Neural cell (in vitro differentiated cells): ENCODE data around the gene MBD5. TPM values are rescaled to one million over a fixed set of nuclear protein-coding genes. Genes with fewer than 3 reads are reported as not detected.

Experiments
- H2AFZ ChIP-seq: fragments of 200-600, 300-800 bp; sonication (generic), shearing (Covaris generic); 2 replicates; pipeline ENCODE4 v1.6.0; 2014; ENCODE audit warnings: low read depth, mild to moderate bottlenecking, antibody characterized with exemption, low read length, moderate library complexity
- H3F3A ChIP-seq: fragments of 200-600 bp; shearing (Covaris generic); 2 replicates; pipeline ENCODE4 v1.6.1; 2016; ENCODE audit warnings: mild to moderate bottlenecking, moderate library complexity, mixed read lengths, antibody characterized with exemption, low read length; ENCODE audit not compliant: insufficient read depth, poor library complexity, severe bottlenecking
- H3K27ac ChIP-seq: fragments of 200-600, 300-800 bp; sonication (generic), shearing (Covaris generic); 2 replicates; pipeline ENCODE4 v1.5.1; 2014; ENCODE audit warnings: mild to moderate bottlenecking, low read length, moderate library complexity
- H3K27me3 ChIP-seq: fragments of 300-800, 200-600 bp; sonication (generic), shearing (Covaris generic); 2 replicates; pipeline ENCODE4 v1.6.0; 2014; ENCODE audit warnings: mild to moderate bottlenecking, low read depth, low read length, moderate library complexity; ENCODE audit not compliant: insufficient read depth
- H3K36me3 ChIP-seq: fragments of 300-800, 200-600 bp; sonication (generic), shearing (Covaris generic); 2 replicates; pipeline ENCODE4 v1.5.1; 2014; ENCODE audit warnings: mild to moderate bottlenecking, antibody characterized with exemption, low read length, moderate library complexity; ENCODE audit not compliant: insufficient read depth
- H3K4me2 ChIP-seq: fragments of 300-800, 200-600 bp; sonication (generic), shearing (Covaris generic); 2 replicates; pipeline ENCODE4 v1.6.0; 2014; ENCODE audit warnings: mild to moderate bottlenecking, low read length
- H3K4me3 ChIP-seq: fragments of 300-800, 200-600 bp; sonication (generic), shearing (Covaris generic); 2 replicates; pipeline ENCODE4 v1.5.1; 2014; ENCODE audit warnings: mild to moderate bottlenecking, low read length, moderate library complexity
- H3K79me2 ChIP-seq: fragments of 200-600 bp; shearing (Covaris generic); replicated peaks from 2 replicates; pipeline ENCODE4 v1.6.0; 2014; ENCODE audit warnings: mild to moderate bottlenecking, low read length, moderate library complexity; ENCODE audit not compliant: insufficient read depth
- H3K9ac ChIP-seq: fragments of 300-800, 200-600 bp; sonication (generic), shearing (Covaris generic); 2 replicates; pipeline ENCODE4 v1.6.1; 2016; ENCODE audit warnings: mild to moderate bottlenecking, low read length, mixed read lengths
- H3K9me2 ChIP-seq: fragments of 200-600 bp; shearing (Covaris generic); 2 replicates; pipeline ENCODE4 v1.6.1; 2016; ENCODE audit warnings: mild to moderate bottlenecking, low read length, mixed read lengths; ENCODE audit not compliant: insufficient read depth
- H3K9me3 ChIP-seq: fragments of 200-600, 300-800 bp; sonication (generic), shearing (Covaris generic); 2 replicates; pipeline ENCODE4 v1.6.1; 2016; ENCODE audit warnings: mild to moderate bottlenecking, mixed run types, low read length, moderate library complexity, mixed read lengths
- H4K20me1 ChIP-seq: fragments of 200-600 bp; shearing (Covaris generic); 2 replicates; pipeline ENCODE4 v1.6.1; 2016; ENCODE audit warnings: mild to moderate bottlenecking, mixed run types; ENCODE audit not compliant: insufficient read depth
- CTCF ChIP-seq: fragments of 450-650 bp; IDR thresholded peaks from 2 replicates; pipeline ENCODE4 v1.5.1; 2014; ENCODE audit warnings: antibody characterized with exemption, mild to moderate bottlenecking, moderate library complexity; ENCODE audit not compliant: poor library complexity, severe bottlenecking
- EP300 ChIP-seq: fragments of 450-650 bp; conservative IDR thresholded peaks from 2 replicates; pipeline ENCODE4 v1.6.1; 2014; ENCODE audit warnings: antibody characterized with exemption, mild to moderate bottlenecking, moderate library complexity; ENCODE audit not compliant: poor library complexity, severe bottlenecking
- EZH2 ChIP-seq: fragments of 200-600, 300-800 bp; shearing (Covaris generic), sonication (generic); IDR thresholded peaks from 2 replicates; pipeline ENCODE4 v1.6.1; 2014; ENCODE audit warnings: antibody characterized with exemption, low read length, borderline replicate concordance, mild to moderate bottlenecking; ENCODE audit not compliant: insufficient read depth, poor library complexity, severe bottlenecking
- MXI1 ChIP-seq: fragments of 450-650 bp; conservative IDR thresholded peaks from 2 replicates; pipeline ENCODE4 v1.6.1; 2014; ENCODE audit warnings: antibody characterized with exemption, mild to moderate bottlenecking; ENCODE audit not compliant: poor library complexity, severe bottlenecking
- POLR2AphosphoS5 ChIP-seq: IDR thresholded peaks from 2 replicates; pipeline ENCODE4 v1.6.1; 2012
- RAD21 ChIP-seq: fragments of 450-650 bp; conservative IDR thresholded peaks from 2 replicates; pipeline ENCODE4 v1.6.1; 2014; ENCODE audit warnings: antibody characterized with exemption, mild to moderate bottlenecking, moderate library complexity
- REST ChIP-seq: IDR thresholded peaks from 2 replicates; pipeline ENCODE4 v1.6.1; 2012; ENCODE audit warnings: borderline replicate concordance
- SMC3 ChIP-seq: fragments of 450-650 bp; conservative IDR thresholded peaks from 2 replicates; pipeline ENCODE4 v1.6.1; 2014; ENCODE audit warnings: antibody characterized with exemption, mild to moderate bottlenecking, moderate library complexity; ENCODE audit not compliant: poor library complexity
- TAF1 ChIP-seq: IDR thresholded peaks from 2 replicates; pipeline ENCODE4 v1.6.1; 2012; ENCODE audit warnings: low read depth
- polyA plus RNA-seq: library from polyadenylated mRNA; depleted of rRNA; stranded (reverse); fragments of >200 nt; gene quantifications from 2 replicates; pipeline ENCODE4 v1.2.3, GENCODE V29; 2014

MBD5 gene
- polyA plus RNA-seq, 1 donor from 2014 or later, result 9.7 TPM

GRCh38 chr2:148360662-148361061 is 339.8 kb downstream of the MBD5 start:
- H3F3A ChIP-seq, result no peaks in the 10 kb centered on the region
- TF ChIP-seq CTCF, result no peak
- no peak for TF ChIP-seq SMC3
- no peak for TF ChIP-seq REST
- TF ChIP-seq RAD21, result no peak
- TF ChIP-seq TAF1, result no peak
- no peak for TF ChIP-seq EZH2
- no peak for TF ChIP-seq POLR2AphosphoS5
- TF ChIP-seq EP300, result no peak
- TF ChIP-seq MXI1, result no peak
- no peak overlapping the region for H3K9ac ChIP-seq
- H3K9me2 ChIP-seq, result no peaks in the 10 kb centered on the region
- H3K27ac ChIP-seq, result no peak overlapping the region
- H3K79me2 ChIP-seq, result no peaks in the 10 kb centered on the region
- no peaks in the 10 kb centered on the region for H3K36me3 ChIP-seq
- no peaks in the 10 kb centered on the region for H3K9me3 ChIP-seq
- H4K20me1 ChIP-seq, result no peaks in the 10 kb centered on the region
- H2AFZ ChIP-seq, result no peak overlapping the region
- H3K27me3 ChIP-seq, result no peaks in the 10 kb centered on the region
- H3K4me2 ChIP-seq, result no peak overlapping the region
- H3K4me3 ChIP-seq, result no peak overlapping the region

GRCh38 chr2:148362144-148362796 is 341.4 kb downstream of the MBD5 start:
- Histone ChIP-seq H3K79me2 (no peaks in the 10 kb centered on the region), H4K20me1 (no peaks in the 10 kb centered on the region), H3K9me2 (no peaks in the 10 kb centered on the region), H2AFZ (no peak overlapping the region), H3K27me3 (no peaks in the 10 kb centered on the region), H3K4me3 (no peak overlapping the region), H3K4me2 (no peak overlapping the region), H3K36me3 (no peaks in the 10 kb centered on the region), H3K9ac (no peak overlapping the region), H3K27ac (no peak overlapping the region), H3K9me3 (no peaks in the 10 kb centered on the region), H3F3A (no peaks in the 10 kb centered on the region)
- no peak for TF ChIP-seq POLR2AphosphoS5
- no peak for TF ChIP-seq SMC3
- no peak for TF ChIP-seq REST
- no peak for TF ChIP-seq CTCF
- TF ChIP-seq MXI1, result no peak
- TF ChIP-seq TAF1, result no peak
- TF ChIP-seq EZH2, result no peak
- no peak for TF ChIP-seq EP300
- no peak for TF ChIP-seq RAD21
